HT1080 (cell line): ENCODE data around the gene SYTL2. TPM values are rescaled to one million over a fixed set of nuclear protein-coding genes. Genes with fewer than 3 reads are reported as not detected.
A peak's percentile ranks its signal among the peaks of the same experiment; 100 is the strongest.
"Not testable (repeated sequence)": the region's sequence is repeated elsewhere in the genome, so short reads cannot be mapped to it uniquely, and the experiment has no call there.

Experiments used
- DNase-seq: peaks from one replicate; pipeline ENCODE4 v3.0.0-alpha.2; 2015; ENCODE audit warnings: low read depth
- polyA plus RNA-seq, 2 experiments: library from polyadenylated mRNA; depleted of rRNA; stranded (reverse); fragments of >200 nt; gene quantifications; 2 replicates each; pipeline ENCODE4 v1.2.3, GENCODE V29; 2015
- total RNA-seq: library from RNA; depleted of rRNA; stranded (reverse); fragments of >200 nt; shearing (Covaris generic); gene quantifications from 2 replicates; pipeline ENCODE4 v1.2.3, GENCODE V29; 2014; rRNA removed

Gene SYTL2
- 19.6 and 23.4 TPM in 2 replicates for total RNA-seq
- polyA plus RNA-seq (2015; cell fraction: cytosol; rRNA removed): 12.9 and 17.9 TPM in 2 replicates
- polyA plus RNA-seq (2015; cell fraction: nucleus; rRNA removed): 34.7 and 46.2 TPM in 2 replicates

DNA sequence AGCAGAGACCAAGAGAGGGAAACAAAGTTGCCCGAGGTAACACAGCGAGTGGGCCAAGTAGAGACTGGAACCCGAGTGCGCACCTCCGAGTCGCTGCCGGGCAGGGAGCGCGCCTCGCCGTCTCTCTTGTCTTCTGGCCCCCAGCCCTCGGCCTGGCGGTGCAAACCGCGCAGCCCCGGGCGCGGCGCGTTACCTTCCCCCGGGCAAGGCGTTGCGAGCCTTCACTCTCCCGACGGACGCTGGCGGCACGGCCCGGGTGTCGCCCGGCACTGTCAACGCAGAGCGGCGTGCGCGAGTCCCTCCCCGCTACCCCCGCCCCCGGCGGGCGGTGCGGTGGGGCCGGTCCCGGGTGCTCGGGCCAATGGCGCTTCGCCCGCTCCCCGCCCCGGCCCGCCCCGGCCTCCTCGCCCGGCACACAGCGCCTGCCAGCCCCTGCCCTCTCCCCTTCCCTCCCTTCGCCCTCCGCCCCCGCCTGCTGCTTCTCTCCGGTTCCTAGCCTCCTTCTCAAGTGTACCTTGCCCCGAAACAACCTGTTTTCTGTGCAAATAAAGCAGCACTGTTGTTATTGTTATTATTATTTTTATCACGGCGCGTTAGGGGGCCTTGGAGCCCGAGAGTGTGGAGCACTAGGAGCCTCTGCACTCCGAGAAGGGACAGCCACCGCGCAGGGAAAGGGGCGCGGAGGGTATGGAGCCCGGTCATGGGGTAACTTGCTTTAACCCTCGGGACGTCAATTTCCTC, at the start of gene SYTL2:
TSS of gene SYTL2 (minus strand) at position 271 of the 741 bp plus-strand sequence. CDS start 53,416 bp downstream, outside the sequence.
- peak; percentile 42 for DNase-seq

DNA sequence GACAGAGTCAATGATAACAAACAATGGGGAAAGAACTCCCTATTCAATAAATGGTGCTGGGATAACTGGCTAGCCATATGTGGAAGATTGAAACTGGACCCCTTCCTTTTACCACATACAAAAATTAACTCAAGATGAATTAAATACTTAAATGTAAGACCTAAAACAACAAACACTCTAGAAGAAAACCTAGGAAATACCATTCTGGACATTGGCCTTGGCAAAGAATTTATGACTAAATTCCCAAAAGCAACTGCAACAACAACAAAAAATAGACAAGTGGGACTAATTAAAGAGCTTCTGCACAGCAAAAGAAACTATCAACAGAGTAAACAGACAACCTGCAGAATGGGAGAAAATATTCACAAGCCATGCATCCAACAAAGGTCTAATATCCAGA, 48.6 kb upstream of the SYTL2 start:
- not testable (repeated sequence) for DNase-seq

- DNase-seq: no peak
Measured at GRCh38 chr11:85857098-85857497, 46.2 kb upstream of the SYTL2 start.

GRCh38 chr11:85855341-85855656, 44.4 kb upstream of the SYTL2 start, which contains the start of gene CCDC83:
TSS of gene CCDC83 (plus strand) at chr11:85855383. CDS start at chr11:85865124, 9,741 bp downstream.
- no peak for DNase-seq

DNA sequence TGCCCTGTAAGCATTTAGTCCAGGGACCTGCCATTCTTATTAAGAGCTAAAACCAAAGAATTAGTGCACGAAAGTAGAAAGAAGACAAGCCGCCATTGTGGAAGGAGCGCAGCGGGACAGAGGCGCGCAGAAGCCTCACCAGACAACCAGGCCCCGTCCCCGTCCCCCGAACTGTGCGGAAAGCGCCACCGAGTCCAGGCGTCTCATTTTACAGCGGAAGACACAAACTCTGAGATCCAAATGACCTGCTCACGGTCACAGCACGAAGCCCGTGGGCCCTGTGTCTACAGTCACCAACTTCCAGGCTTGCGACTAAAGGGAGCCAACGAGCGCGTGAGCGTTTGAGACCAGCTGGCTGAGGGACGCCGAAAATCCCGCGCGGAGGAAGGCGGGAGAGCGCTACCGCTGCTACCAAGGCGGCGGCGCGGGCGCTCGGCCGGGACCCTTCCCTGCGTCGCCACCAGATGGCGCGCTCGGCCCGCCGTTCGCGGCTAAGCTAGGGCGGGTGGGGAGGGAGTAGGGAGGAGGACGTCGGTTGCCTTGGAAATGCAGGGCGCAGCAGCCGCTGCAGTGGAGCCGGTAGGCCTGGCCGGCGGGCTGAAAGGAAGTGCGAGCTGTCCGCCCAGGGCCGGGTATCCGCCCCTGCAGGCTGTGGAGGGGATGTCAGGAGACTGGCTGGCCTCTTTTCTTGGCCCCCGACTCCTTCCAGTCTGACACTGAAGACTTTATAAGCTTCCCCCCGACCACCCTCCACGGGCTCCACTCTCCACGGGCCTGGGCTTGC, 43.8 kb upstream of the SYTL2 start:
- peak; percentile 93 for DNase-seq

GRCh38 chr11:85854212-85854556, 43.2 kb upstream of the SYTL2 start:
- DNase-seq: no peak

- DNase-seq: not testable (repeated sequence)
Measured at GRCh38 chr11:85853541-85853940, 42.6 kb upstream of the SYTL2 start.

DNA sequence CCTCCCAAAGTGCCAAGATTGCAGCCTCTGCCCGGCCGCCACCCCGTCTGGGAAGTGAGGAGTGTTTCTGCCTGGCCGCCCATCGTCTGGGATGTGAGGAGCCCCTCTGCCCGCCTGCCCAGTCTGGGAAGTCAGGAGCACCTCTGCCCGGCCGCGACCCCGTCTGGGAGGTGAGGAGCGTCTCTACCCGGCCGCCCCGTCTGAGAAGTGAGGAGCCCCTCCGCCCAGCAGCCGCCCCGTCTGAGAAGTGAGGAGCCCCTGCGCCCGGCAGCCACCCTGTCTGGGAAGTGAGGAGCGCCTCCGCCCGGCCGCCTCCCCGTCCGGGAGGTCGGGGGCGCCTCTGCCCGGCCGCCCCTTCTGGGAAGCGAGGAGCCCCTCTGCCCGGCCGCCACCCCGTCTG, 41.8 kb upstream of the SYTL2 start:
- not testable (repeated sequence) for DNase-seq

GRCh38 chr11:85848556-85848955, 37.6 kb upstream of the SYTL2 start:
- no peak for DNase-seq

DNA sequence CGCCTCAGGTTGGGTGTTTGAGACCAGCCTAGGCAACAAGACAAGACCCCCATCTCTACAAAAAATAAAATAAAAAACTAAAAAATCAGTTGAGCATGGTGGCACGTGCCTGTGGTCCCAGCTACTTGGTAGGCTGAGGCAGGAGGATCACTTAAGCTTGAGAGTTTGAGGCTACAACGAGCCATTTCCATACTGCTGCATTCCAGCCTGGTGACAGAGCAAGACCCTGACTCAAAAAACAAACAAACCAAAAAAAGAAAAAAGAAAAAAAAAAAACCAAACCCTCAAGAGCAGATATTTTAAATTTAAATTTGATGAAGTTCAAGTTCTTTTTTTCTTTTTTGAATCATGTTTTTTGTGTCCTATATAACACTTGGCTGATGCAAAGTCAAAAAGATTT, 37.1 kb upstream of the SYTL2 start:
- peak; percentile 48 for DNase-seq

- DNase-seq: no peak
Measured at GRCh38 chr11:85847436-85847835, 36.5 kb upstream of the SYTL2 start.

GRCh38 chr11:85845124-85845631, 34.2 kb upstream of the SYTL2 start:
- DNase-seq: peak; percentile 49

GRCh38 chr11:85844439-85845123, 33.6 kb upstream of the SYTL2 start:
- peak; percentile 75 for DNase-seq

GRCh38 chr11:85843929-85844328, 33.0 kb upstream of the SYTL2 start:
- DNase-seq: no peak

DNA sequence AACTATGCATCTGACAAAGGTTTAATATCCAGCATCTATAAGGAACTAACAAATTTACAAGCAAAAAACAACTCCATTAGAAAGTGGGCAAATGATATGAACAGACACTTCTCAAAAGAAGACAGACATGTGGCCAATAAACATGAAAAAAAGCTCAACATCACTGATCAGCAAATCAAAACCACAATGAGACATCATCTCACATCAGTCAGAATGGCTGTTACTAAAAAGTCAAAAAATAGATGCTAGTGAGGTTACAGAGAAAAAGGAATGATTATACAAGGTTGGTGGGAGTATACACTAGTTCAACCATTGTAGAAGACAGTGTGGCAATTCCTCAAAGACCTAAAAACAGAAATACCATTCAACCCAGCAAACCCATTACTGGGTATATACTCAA, 30.0 kb upstream of the SYTL2 start:
- not testable (repeated sequence) for DNase-seq

DNA sequence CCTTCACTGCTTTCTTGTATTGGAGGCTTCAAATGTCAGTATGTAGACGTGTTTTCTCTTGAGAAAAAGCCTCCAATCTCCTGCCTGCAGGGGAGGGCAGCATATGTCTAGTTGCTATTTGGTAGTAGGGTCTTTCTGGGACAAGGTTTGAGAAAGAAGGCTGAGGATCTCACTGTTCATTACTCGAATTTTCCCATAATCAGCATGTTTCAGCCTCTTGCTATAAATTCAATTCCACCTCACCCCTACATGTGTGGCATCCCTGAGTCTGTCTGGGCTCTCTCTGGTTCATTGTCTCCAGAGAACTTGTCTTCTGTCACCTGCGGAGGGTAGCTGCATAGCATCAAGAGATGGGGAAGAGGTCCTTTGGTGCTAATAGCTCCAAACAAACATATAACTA, 24.8 kb upstream of the SYTL2 start:
- no peak for DNase-seq

GRCh38 chr11:85835263-85835662, 24.3 kb upstream of the SYTL2 start:
- no peak for DNase-seq

DNA sequence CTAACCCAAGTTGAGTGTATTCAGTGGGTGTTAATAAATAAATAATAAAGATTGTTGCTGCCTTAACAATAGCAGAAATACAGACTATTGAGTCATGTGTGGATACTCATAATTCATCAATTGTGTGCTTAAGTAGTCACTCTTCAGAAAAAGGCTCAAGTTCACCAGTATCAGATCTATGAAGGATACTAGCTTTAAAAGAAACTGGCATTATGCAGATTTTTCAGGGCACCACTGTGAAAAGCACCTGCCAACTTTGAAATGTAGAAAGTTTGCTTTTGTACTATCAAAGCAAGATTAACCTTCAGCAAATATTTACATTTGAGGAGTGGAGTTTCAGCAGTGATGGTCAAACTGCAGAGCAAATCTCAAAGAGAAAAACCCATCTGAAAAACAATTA, 20.1 kb upstream of the SYTL2 start:
- DNase-seq: no peak

- DNase-seq: no peak
Measured at GRCh38 chr11:85829172-85829571, 18.2 kb upstream of the SYTL2 start.

- no peak for DNase-seq
Measured at GRCh38 chr11:85828640-85828978, 17.7 kb upstream of the SYTL2 start.

GRCh38 chr11:85827748-85828639, 17.1 kb upstream of the SYTL2 start:
- peak; percentile 82 for DNase-seq
